Measurements from ENCODE around the gene CSRNP3.

Gene CSRNP3

GRCh38 chr2:165435611-165436010 lies 33.9 kb upstream of the CSRNP3 start:
- Histone ChIP-seq H3K36me3 (ENCODE audit: control insufficient read depth, insufficient read depth, low read length) (no peaks in the 10 kb centered on the region), H3K4me1 (ENCODE audit: control insufficient read depth, insufficient read depth, low read length, poor library complexity, severe bottlenecking) (no peaks in the 10 kb centered on the region), H3K27ac (ENCODE audit: insufficient read depth, low read length, poor library complexity, severe bottlenecking) (no peak overlapping the region), H3K27me3 (replicated peaks; ENCODE audit: control insufficient read depth, insufficient read depth, low read length, poor library complexity, severe bottlenecking) (no peaks in the 10 kb centered on the region), H3K9me3 (ENCODE audit: control insufficient read depth, low read length) (no peaks in the 10 kb centered on the region), H3K4me3 (ENCODE audit: insufficient read depth, low read depth, low read length, poor library complexity, severe bottlenecking) (no peak overlapping the region)
- DNase-seq: no peak

DNA sequence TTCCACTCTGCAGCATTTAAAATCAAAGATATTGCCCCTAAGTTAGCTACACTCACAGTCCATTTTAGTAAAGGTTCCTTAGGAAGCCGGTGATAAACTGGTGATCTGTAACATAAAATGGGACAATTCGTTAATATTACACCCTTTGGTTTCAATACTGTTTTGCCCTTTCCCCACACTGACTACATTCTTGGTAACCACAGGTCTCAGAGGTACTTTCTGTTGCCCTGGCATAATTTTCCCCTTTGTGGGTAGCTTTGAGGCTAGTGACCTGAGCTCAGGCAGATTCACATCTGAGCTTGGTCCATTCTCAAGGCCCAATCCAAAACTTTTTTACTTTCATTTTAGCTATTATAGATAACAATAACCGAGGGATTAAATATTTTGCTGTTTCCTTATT lies 32.9 kb upstream of the CSRNP3 start:
- no peak for DNase-seq
- H3K9me3 ChIP-seq (ENCODE audit: control insufficient read depth, low read length): no peaks in the 10 kb centered on the region
- H3K4me3 ChIP-seq (ENCODE audit: insufficient read depth, low read depth, low read length, poor library complexity, severe bottlenecking): no peak overlapping the region
- no peak overlapping the region for H3K27ac ChIP-seq (ENCODE audit: insufficient read depth, low read length, poor library complexity, severe bottlenecking)
- no peaks in the 10 kb centered on the region for H3K4me1 ChIP-seq (ENCODE audit: control insufficient read depth, insufficient read depth, low read length, poor library complexity, severe bottlenecking)
- H3K27me3 ChIP-seq (replicated peaks; ENCODE audit: control insufficient read depth, insufficient read depth, low read length, poor library complexity, severe bottlenecking): no peaks in the 10 kb centered on the region
- H3K36me3 ChIP-seq (ENCODE audit: control insufficient read depth, insufficient read depth, low read length): no peaks in the 10 kb centered on the region

DNA sequence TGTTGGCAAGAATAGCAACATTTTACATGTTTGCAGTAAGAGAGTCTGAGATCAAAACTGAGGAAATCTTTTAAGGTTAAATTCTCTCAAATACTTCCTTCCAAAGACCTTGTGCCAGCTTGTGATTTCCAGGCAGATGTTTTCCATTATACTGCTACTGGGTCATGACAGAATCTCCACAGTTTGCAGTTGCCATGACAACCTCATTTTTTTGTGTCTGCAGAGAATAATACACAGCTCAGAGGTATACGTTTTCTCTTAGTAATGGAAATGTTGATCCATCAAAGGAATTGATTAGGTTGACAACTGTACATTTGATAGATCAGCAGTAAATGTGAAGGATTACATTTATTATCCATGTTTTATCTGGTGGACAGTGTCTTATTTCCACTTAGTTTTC lies 29.1 kb upstream of the CSRNP3 start:
- Histone ChIP-seq H3K36me3 (ENCODE audit: control insufficient read depth, insufficient read depth, low read length) (no peaks in the 10 kb centered on the region), H3K9me3 (ENCODE audit: control insufficient read depth, low read length) (no peaks in the 10 kb centered on the region), H3K27ac (ENCODE audit: insufficient read depth, low read length, poor library complexity, severe bottlenecking) (no peak overlapping the region), H3K27me3 (replicated peaks; ENCODE audit: control insufficient read depth, insufficient read depth, low read length, poor library complexity, severe bottlenecking) (no peaks in the 10 kb centered on the region), H3K4me1 (ENCODE audit: control insufficient read depth, insufficient read depth, low read length, poor library complexity, severe bottlenecking) (no peaks in the 10 kb centered on the region), H3K4me3 (ENCODE audit: insufficient read depth, low read depth, low read length, poor library complexity, severe bottlenecking) (no peak overlapping the region)
- no peak for DNase-seq

GRCh38 chr2:165443511-165443910 lies 26.0 kb upstream of the CSRNP3 start:
- no peak for DNase-seq
- Histone ChIP-seq H3K36me3 (ENCODE audit: control insufficient read depth, insufficient read depth, low read length) (no peaks in the 10 kb centered on the region), H3K27ac (ENCODE audit: insufficient read depth, low read length, poor library complexity, severe bottlenecking) (no peak overlapping the region), H3K9me3 (ENCODE audit: control insufficient read depth, low read length) (no peaks in the 10 kb centered on the region), H3K27me3 (replicated peaks; ENCODE audit: control insufficient read depth, insufficient read depth, low read length, poor library complexity, severe bottlenecking) (no peaks in the 10 kb centered on the region), H3K4me3 (ENCODE audit: insufficient read depth, low read depth, low read length, poor library complexity, severe bottlenecking) (no peak overlapping the region), H3K4me1 (ENCODE audit: control insufficient read depth, insufficient read depth, low read length, poor library complexity, severe bottlenecking) (no peaks in the 10 kb centered on the region)

GRCh38 chr2:165448406-165448805 lies 21.1 kb upstream of the CSRNP3 start:
- no peaks in the 10 kb centered on the region for H3K9me3 ChIP-seq (ENCODE audit: control insufficient read depth, low read length)
- no peak overlapping the region for H3K27ac ChIP-seq (ENCODE audit: insufficient read depth, low read length, poor library complexity, severe bottlenecking)
- DNase-seq: no peak
- no peaks in the 10 kb centered on the region for H3K27me3 ChIP-seq (replicated peaks; ENCODE audit: control insufficient read depth, insufficient read depth, low read length, poor library complexity, severe bottlenecking)
- no peak overlapping the region for H3K4me3 ChIP-seq (ENCODE audit: insufficient read depth, low read depth, low read length, poor library complexity, severe bottlenecking)
- no peaks in the 10 kb centered on the region for H3K36me3 ChIP-seq (ENCODE audit: control insufficient read depth, insufficient read depth, low read length)
- H3K4me1 ChIP-seq (ENCODE audit: control insufficient read depth, insufficient read depth, low read length, poor library complexity, severe bottlenecking): no peaks in the 10 kb centered on the region

- Histone ChIP-seq H3K9me3 (ENCODE audit: control insufficient read depth, low read length) (no peaks in the 10 kb centered on the region), H3K27me3 (replicated peaks; ENCODE audit: control insufficient read depth, insufficient read depth, low read length, poor library complexity, severe bottlenecking) (no peaks in the 10 kb centered on the region), H3K27ac (ENCODE audit: insufficient read depth, low read length, poor library complexity, severe bottlenecking) (no peak overlapping the region), H3K4me3 (ENCODE audit: insufficient read depth, low read depth, low read length, poor library complexity, severe bottlenecking) (no peak overlapping the region), H3K36me3 (ENCODE audit: control insufficient read depth, insufficient read depth, low read length) (no peaks in the 10 kb centered on the region), H3K4me1 (ENCODE audit: control insufficient read depth, insufficient read depth, low read length, poor library complexity, severe bottlenecking) (no peaks in the 10 kb centered on the region)
- DNase-seq: no peak
Observed at GRCh38 chr2:165450156-165450555, 19.3 kb upstream of the CSRNP3 start.

DNA sequence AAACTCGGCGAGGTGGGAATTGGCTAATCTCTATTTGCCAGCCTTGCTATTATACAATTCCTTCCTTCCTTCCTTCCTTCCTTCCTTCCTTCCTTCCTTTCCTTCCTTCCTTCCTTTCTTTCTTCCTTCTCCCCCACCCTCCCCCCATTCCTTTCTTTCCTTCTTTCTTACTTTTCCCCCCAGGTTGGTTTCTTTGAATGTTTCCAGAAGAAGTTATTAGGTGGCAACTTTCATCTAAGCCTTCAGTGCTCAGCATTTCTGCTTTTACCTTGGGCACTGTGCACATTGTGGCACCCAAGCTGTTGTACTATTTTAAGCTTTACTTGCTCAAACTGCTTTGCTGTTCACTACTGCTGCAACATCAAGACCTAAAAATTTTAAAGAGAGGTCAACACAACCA lies 17.2 kb upstream of the CSRNP3 start:
- Histone ChIP-seq H3K4me1 (ENCODE audit: control insufficient read depth, insufficient read depth, low read length, poor library complexity, severe bottlenecking) (no peaks in the 10 kb centered on the region), H3K4me3 (ENCODE audit: insufficient read depth, low read depth, low read length, poor library complexity, severe bottlenecking) (no peak overlapping the region), H3K9me3 (ENCODE audit: control insufficient read depth, low read length) (no peaks in the 10 kb centered on the region), H3K36me3 (ENCODE audit: control insufficient read depth, insufficient read depth, low read length) (no peaks in the 10 kb centered on the region), H3K27ac (ENCODE audit: insufficient read depth, low read length, poor library complexity, severe bottlenecking) (no peak overlapping the region), H3K27me3 (replicated peaks; ENCODE audit: control insufficient read depth, insufficient read depth, low read length, poor library complexity, severe bottlenecking) (no peaks in the 10 kb centered on the region)
- DNase-seq: no peak

DNA sequence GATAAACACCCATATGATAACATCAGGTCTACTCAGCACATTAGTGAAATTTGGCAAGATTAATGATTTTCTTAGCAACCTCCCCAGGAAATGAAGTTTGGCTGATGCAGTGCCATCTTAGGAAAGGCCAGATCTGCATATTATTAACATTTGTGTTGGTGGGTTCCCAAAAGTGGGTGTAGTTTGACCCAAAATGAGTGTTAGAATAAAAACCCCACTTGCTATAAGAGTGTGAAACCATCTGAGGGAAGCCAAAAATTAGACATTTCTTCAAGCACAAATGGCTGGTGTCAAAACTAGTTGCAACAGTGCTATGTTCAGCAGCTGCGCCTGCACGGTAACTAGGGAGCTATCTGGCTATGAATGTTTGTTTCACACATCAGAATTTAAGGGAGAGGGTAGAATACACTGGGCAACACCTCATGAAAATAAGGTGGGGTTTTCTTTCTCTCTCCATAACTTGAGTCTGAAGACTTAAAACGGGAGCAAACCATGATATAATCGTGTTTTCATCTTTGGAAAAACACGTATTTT lies 15.9 kb upstream of the CSRNP3 start:
- no peak for DNase-seq
- Histone ChIP-seq H3K27me3 (replicated peaks; ENCODE audit: control insufficient read depth, insufficient read depth, low read length, poor library complexity, severe bottlenecking) (no peaks in the 10 kb centered on the region), H3K9me3 (ENCODE audit: control insufficient read depth, low read length) (no peaks in the 10 kb centered on the region), H3K36me3 (ENCODE audit: control insufficient read depth, insufficient read depth, low read length) (no peaks in the 10 kb centered on the region), H3K4me3 (ENCODE audit: insufficient read depth, low read depth, low read length, poor library complexity, severe bottlenecking) (no peak overlapping the region), H3K4me1 (ENCODE audit: control insufficient read depth, insufficient read depth, low read length, poor library complexity, severe bottlenecking) (no peaks in the 10 kb centered on the region), H3K27ac (ENCODE audit: insufficient read depth, low read length, poor library complexity, severe bottlenecking) (no peak overlapping the region)

DNA sequence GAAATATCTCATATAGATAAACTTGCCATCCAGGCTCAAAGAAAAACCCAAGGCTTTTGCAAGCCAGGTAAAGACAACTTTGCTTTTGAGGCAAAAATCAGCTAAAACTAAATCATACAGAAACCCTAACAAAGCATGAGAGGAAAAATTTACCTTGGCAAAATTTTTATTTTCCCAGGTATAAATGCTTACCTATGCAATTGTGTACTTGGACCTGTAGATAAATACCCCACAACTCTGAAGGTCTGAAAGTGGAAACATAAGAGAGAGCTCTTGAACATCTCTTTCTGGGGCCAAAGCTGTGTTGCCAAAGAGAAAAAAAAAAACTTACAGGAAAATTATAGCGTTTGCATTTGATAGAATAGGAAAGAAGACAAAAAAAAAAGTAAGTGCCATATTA lies 14.6 kb upstream of the CSRNP3 start:
- H3K36me3 ChIP-seq (ENCODE audit: control insufficient read depth, insufficient read depth, low read length): no peaks in the 10 kb centered on the region
- H3K4me1 ChIP-seq (ENCODE audit: control insufficient read depth, insufficient read depth, low read length, poor library complexity, severe bottlenecking): no peaks in the 10 kb centered on the region
- DNase-seq: no peak
- H3K27ac ChIP-seq (ENCODE audit: insufficient read depth, low read length, poor library complexity, severe bottlenecking): no peak overlapping the region
- H3K27me3 ChIP-seq (replicated peaks; ENCODE audit: control insufficient read depth, insufficient read depth, low read length, poor library complexity, severe bottlenecking): no peaks in the 10 kb centered on the region
- no peak overlapping the region for H3K4me3 ChIP-seq (ENCODE audit: insufficient read depth, low read depth, low read length, poor library complexity, severe bottlenecking)
- H3K9me3 ChIP-seq (ENCODE audit: control insufficient read depth, low read length): no peaks in the 10 kb centered on the region

DNA sequence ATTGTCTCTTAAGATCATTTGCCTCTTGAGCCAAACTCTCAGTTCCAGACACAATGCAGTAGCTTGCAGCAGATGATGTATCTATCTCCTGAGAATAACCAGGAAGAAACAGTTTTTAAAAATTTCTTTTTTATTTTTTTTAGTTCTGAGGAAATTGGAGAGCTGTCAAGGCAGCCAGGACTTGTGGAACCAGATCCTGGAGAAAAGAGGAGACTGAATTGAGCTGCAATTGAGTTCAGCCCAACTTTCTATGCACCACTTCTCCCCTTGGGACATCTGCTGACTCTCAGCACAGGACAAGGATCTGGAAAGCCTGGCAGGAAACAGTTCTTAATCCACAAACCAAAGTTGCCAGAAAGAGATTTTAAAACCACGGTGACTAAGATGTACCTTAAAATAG lies 13.5 kb upstream of the CSRNP3 start:
- no peaks in the 10 kb centered on the region for H3K4me1 ChIP-seq (ENCODE audit: control insufficient read depth, insufficient read depth, low read length, poor library complexity, severe bottlenecking)
- H3K4me3 ChIP-seq (ENCODE audit: insufficient read depth, low read depth, low read length, poor library complexity, severe bottlenecking): no peak overlapping the region
- no peaks in the 10 kb centered on the region for H3K27me3 ChIP-seq (replicated peaks; ENCODE audit: control insufficient read depth, insufficient read depth, low read length, poor library complexity, severe bottlenecking)
- no peak for DNase-seq
- H3K9me3 ChIP-seq (ENCODE audit: control insufficient read depth, low read length): no peaks in the 10 kb centered on the region
- H3K27ac ChIP-seq (ENCODE audit: insufficient read depth, low read length, poor library complexity, severe bottlenecking): no peak overlapping the region
- no peaks in the 10 kb centered on the region for H3K36me3 ChIP-seq (ENCODE audit: control insufficient read depth, insufficient read depth, low read length)

- Histone ChIP-seq H3K27ac (ENCODE audit: insufficient read depth, low read length, poor library complexity, severe bottlenecking) (no peak overlapping the region), H3K4me3 (ENCODE audit: insufficient read depth, low read depth, low read length, poor library complexity, severe bottlenecking) (no peak overlapping the region), H3K36me3 (ENCODE audit: control insufficient read depth, insufficient read depth, low read length) (no peaks in the 10 kb centered on the region), H3K4me1 (ENCODE audit: control insufficient read depth, insufficient read depth, low read length, poor library complexity, severe bottlenecking) (no peaks in the 10 kb centered on the region), H3K27me3 (replicated peaks; ENCODE audit: control insufficient read depth, insufficient read depth, low read length, poor library complexity, severe bottlenecking) (no peaks in the 10 kb centered on the region), H3K9me3 (ENCODE audit: control insufficient read depth, low read length) (no peaks in the 10 kb centered on the region)
- DNase-seq: no peak
Observed at GRCh38 chr2:165462443-165462842, 7.1 kb upstream of the CSRNP3 start.
